Liver (tissue), 9 donors: Measurements from ENCODE around the gene CARS1. TPM values are rescaled to one million over a fixed set of nuclear protein-coding genes. Genes with fewer than 3 reads are reported as not detected.

Source experiments
- DNase-seq: peaks from one replicate; pipeline ENCODE4 v3.0.0-alpha.2; 2017; ENCODE audit warnings: low spot score
- H3K27ac ChIP-seq, 2 donors: one replicate each; pipeline ENCODE4 v1.7.0; 2013; ENCODE audit warnings: inconsistent platforms in 2 of 2, low read length in 2 of 2, control low read depth in 1 of 2, low read depth in 1 of 2, mild to moderate bottlenecking in 1 of 2
- H3K27me3 ChIP-seq, 4 donors: one replicate each; pipeline versions ENCODE4 v1.6.1 to v1.7.0; 2013; ENCODE audit warnings: low read length in 3 of 4, inconsistent platforms in 1 of 4, mild to moderate bottlenecking in 1 of 4, moderate library complexity in 1 of 4; ENCODE audit not compliant: control insufficient read depth in 4 of 4, insufficient read depth in 4 of 4
- H3K36me3 ChIP-seq, 4 donors: one replicate each; pipeline versions ENCODE4 v1.6.1 to v1.7.0; 2013; ENCODE audit warnings: low read length in 3 of 4, mild to moderate bottlenecking in 3 of 4, low read depth in 1 of 4, moderate library complexity in 1 of 4; ENCODE audit not compliant: control insufficient read depth in 4 of 4, insufficient read depth in 3 of 4
- H3K4me1 ChIP-seq, 4 donors: one replicate each; pipeline versions ENCODE4 v1.6.1 to v1.7.0; 2013; ENCODE audit warnings: low read length in 3 of 4, mild to moderate bottlenecking in 3 of 4, moderate library complexity in 1 of 4; ENCODE audit not compliant: control insufficient read depth in 4 of 4, insufficient read depth in 4 of 4
- H3K4me3 ChIP-seq, 3 donors: one replicate each; pipeline versions ENCODE4 v1.6.1 to v1.7.0; 2013; ENCODE audit warnings: low read length in 3 of 3, control low read depth in 1 of 3, low read depth in 1 of 3, mild to moderate bottlenecking in 1 of 3
- H3K9ac ChIP-seq, 2 donors: one replicate each; pipeline ENCODE4 v1.7.0; 2013; ENCODE audit warnings: low read length in 2 of 2, mild to moderate bottlenecking in 2 of 2, moderate library complexity in 2 of 2, control low read depth in 1 of 2, low read depth in 1 of 2
- H3K9me3 ChIP-seq, 4 donors: one replicate each; pipeline versions ENCODE4 v1.6.1 to v1.7.0; 2013; ENCODE audit warnings: low read length in 3 of 4; ENCODE audit not compliant: control insufficient read depth in 4 of 4
- HNF4G ChIP-seq: IDR thresholded peaks from 2 replicates; pipeline ENCODE4 v1.6.1; 2016; ENCODE audit warnings: antibody characterized with exemption
- JUND ChIP-seq, 2 donors: IDR thresholded peaks; 2 replicates each; pipeline ENCODE4 v1.6.1; 2016; ENCODE audit warnings: antibody characterized with exemption in 2 of 2
- NR2F2 ChIP-seq: IDR thresholded peaks from 2 replicates; pipeline ENCODE4 v1.6.1; 2016; ENCODE audit warnings: antibody characterized with exemption
- RXRA ChIP-seq, 2 donors: IDR thresholded peaks; 2 replicates each; pipeline ENCODE4 v1.6.1; 2017 to 2018; ENCODE audit warnings: antibody characterized with exemption in 2 of 2, mild to moderate bottlenecking in 1 of 2
- SP1 ChIP-seq: IDR thresholded peaks from 2 replicates; pipeline ENCODE4 v1.6.1; 2018; ENCODE audit warnings: antibody characterized with exemption, mild to moderate bottlenecking
- YY1 ChIP-seq: IDR thresholded peaks from 2 replicates; pipeline ENCODE4 v1.6.1; 2016; ENCODE audit warnings: antibody characterized with exemption, mild to moderate bottlenecking
- WGBS: extraction: QIAGEN DNeasy Blood & Tissue Kit; methylation state at CpG from one replicate; pipeline ENCODE4 v1.1.7; 2013; 5-methylcytosine and 5-hydroxymethylcytosine counted together
- polyA plus RNA-seq, 2 donors: library from polyadenylated mRNA; stranded (reverse) in 1 of 2; unstranded in 1 of 2; fragments of 200-250 nt in 1 of 2; fragments of >200 nt in 1 of 2; fragmentation: Nextera tagmentation in 1 of 2; extraction: Ambion mirVana in 1 of 2; gene quantifications; one replicate each; pipeline versions ENCODE4 v1.2.1 to v1.2.3, GENCODE V29; 2013 to 2015
- total RNA-seq, 2 donors: library from RNA; depleted of rRNA; stranded (reverse); fragments of >200 nt; gene quantifications; one replicate each; pipeline ENCODE4 v1.2.3, GENCODE V29; 2014
- TF ChIP-seq, protein P1 (sequence below): IDR thresholded peaks from 2 replicates; pipeline ENCODE4 v1.6.1; 2016; ENCODE audit warnings: antibody characterized with exemption
- TF ChIP-seq, protein P2 (sequence below): fragments of 150-350 bp; IDR thresholded peaks from 2 replicates; pipeline ENCODE4 v1.5.1; 2017; ENCODE audit warnings: improper control_type of control experiment, low read depth, low read length; ENCODE audit not compliant: missing input control
- TF ChIP-seq, protein P3 (sequence below): IDR thresholded peaks from 2 replicates; pipeline ENCODE4 v1.6.1; 2016; ENCODE audit warnings: antibody characterized with exemption
- TF ChIP-seq, protein P4 (sequence below): IDR thresholded peaks from 2 replicates; pipeline ENCODE4 v1.6.1; 2016; ENCODE audit warnings: antibody characterized with exemption
- donor health status: healthy.
- donor health status: healthy.
- donor health status: healthy.
- donor health status: healthy.
- donor health status: healthy.

The CARS1 gene
- total and polyA plus RNA-seq, 4 donors = 15.2 to 40.1 (median 22.1) TPM

DNA sequence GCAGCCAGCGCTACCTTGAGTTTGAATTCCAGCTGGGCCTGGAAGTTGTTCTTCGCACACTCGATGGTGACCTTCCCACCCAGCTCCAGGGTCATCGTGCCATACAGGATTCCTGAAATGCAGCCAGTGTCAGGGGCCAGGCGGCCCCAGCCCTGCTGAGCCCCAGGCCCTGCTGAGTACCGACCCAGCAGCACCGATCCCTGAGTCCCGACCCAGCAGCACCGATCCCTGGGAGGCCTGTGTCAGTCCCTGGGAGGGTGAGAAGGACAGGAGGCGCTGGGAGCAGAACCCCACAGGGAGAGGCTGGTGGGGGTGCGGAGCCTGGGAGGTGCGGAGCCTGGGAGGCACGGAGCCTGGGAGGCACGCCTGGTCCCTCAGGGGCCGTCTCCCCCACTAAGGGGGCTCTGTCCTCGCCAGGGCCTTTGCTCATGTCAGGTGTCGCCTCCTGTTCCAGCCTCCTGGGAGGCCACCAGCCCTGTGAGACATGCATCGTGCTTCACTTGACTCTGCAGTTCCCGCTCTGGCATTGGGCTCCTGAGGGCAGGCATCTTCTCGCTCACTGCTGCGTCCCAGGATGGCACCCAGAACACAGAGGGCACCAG, 37.1 kb upstream of the CARS1 start:
- 91% methylated on average over 21 of the region's 21 CpGs for WGBS
- Histone ChIP-seq H3K27me3 (no peaks in the 10 kb centered on the region), H3K4me1 (no peaks in the 10 kb centered on the region), H3K27ac (no peak overlapping the region), H3K9me3 (no peaks in the 10 kb centered on the region), H3K4me3 (no peak overlapping the region), H3K36me3 (no peaks in the 10 kb centered on the region), H3K9ac (no peak overlapping the region)
- TF ChIP-seq SP1 (no peak), RXRA (IDR thresholded peaks at IDR 0.05) (no peak), NR2F2 (no peak), HNF4G (no peak), YY1 (no peak)
- TF ChIP-seq, protein P1, sequence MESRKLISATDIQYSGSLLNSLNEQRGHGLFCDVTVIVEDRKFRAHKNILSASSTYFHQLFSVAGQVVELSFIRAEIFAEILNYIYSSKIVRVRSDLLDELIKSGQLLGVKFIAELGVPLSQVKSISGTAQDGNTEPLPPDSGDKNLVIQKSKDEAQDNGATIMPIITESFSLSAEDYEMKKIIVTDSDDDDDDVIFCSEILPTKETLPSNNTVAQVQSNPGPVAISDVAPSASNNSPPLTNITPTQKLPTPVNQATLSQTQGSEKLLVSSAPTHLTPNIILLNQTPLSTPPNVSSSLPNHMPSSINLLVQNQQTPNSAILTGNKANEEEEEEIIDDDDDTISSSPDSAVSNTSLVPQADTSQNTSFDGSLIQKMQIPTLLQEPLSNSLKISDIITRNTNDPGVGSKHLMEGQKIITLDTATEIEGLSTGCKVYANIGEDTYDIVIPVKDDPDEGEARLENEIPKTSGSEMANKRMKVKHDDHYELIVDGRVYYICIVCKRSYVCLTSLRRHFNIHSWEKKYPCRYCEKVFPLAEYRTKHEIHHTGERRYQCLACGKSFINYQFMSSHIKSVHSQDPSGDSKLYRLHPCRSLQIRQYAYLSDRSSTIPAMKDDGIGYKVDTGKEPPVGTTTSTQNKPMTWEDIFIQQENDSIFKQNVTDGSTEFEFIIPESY = no peak
- TF ChIP-seq, protein P2, sequence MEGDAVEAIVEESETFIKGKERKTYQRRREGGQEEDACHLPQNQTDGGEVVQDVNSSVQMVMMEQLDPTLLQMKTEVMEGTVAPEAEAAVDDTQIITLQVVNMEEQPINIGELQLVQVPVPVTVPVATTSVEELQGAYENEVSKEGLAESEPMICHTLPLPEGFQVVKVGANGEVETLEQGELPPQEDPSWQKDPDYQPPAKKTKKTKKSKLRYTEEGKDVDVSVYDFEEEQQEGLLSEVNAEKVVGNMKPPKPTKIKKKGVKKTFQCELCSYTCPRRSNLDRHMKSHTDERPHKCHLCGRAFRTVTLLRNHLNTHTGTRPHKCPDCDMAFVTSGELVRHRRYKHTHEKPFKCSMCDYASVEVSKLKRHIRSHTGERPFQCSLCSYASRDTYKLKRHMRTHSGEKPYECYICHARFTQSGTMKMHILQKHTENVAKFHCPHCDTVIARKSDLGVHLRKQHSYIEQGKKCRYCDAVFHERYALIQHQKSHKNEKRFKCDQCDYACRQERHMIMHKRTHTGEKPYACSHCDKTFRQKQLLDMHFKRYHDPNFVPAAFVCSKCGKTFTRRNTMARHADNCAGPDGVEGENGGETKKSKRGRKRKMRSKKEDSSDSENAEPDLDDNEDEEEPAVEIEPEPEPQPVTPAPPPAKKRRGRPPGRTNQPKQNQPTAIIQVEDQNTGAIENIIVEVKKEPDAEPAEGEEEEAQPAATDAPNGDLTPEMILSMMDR = no peak
- TF ChIP-seq, protein P3, sequence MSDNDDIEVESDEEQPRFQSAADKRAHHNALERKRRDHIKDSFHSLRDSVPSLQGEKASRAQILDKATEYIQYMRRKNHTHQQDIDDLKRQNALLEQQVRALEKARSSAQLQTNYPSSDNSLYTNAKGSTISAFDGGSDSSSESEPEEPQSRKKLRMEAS = no peak
- no peak for DNase-seq

DNA sequence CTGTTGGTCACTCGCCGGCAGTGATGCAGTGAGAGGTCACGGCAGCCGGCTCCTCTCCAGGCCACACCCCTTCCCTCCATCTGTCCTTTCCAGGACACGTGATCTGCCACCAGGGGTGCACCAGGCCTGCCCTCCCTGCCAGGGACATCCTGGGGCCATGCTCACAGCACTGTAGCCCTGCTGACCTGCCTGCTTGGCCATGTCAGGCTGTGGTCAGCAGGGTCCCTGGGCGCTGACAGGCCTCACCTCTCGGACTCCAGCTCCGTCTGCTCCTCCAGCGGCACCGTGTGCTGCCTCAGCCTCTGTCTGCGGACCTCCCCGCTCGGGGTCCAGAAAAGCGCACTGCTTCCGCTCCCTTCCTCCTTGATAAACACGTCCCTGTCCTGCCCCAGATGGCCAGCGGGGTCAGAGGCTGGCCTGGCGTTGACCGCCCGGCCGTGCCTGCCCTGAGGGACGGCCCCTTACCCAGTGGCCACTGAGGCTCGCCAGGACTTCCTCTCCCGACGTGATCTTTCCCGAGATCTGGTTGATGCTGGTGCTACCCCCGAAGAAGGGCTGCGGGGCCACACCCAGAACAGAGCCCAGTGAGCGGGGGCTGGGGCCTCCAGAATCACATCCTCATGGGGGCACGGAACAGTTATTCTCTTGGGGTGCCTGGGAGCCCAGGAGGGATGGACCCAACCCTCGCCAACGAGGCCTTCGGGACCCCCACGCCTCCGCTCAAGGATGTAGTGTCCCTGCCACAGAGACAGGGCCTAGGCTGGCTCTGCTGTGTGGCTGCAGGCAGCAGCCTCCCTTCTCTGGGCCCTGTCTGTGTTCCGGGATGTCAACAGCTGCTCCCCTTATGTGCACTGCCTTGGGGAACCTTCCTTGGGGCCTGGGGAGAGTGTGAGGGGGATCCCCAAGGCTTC, 36.3 kb upstream of the CARS1 start:
- H3K27me3 ChIP-seq = no peaks in the 10 kb centered on the region
- no peak overlapping the region for H3K9ac ChIP-seq
- no peak overlapping the region for H3K4me3 ChIP-seq
- no peaks in the 10 kb centered on the region for H3K4me1 ChIP-seq
- peak overlapping the region in 1 of 2 donors; percentile 12 for H3K27ac ChIP-seq
- 79% methylated on average over 36 of the region's 36 CpGs for WGBS
- no peaks in the 10 kb centered on the region for H3K9me3 ChIP-seq
- no peak for DNase-seq
- no peaks in the 10 kb centered on the region for H3K36me3 ChIP-seq
- TF ChIP-seq HNF4G = no peak
- TF ChIP-seq, protein P4, sequence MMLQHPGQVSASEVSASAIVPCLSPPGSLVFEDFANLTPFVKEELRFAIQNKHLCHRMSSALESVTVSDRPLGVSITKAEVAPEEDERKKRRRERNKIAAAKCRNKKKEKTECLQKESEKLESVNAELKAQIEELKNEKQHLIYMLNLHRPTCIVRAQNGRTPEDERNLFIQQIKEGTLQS = no peak
- TF ChIP-seq, protein P1 = no peak
- TF ChIP-seq, protein P3 = no peak
- TF ChIP-seq, protein P2 = no peak
- TF ChIP-seq NR2F2 = peak; percentile 76
- TF ChIP-seq JUND (IDR thresholded peaks at IDR 0.05) = no peak
- peak; percentile 53 to 60 for TF ChIP-seq RXRA (IDR thresholded peaks at IDR 0.05)
